Neural cell (in vitro differentiated cells): ENCODE results near the gene TTYH3.

Source experiments
- EP300 ChIP-seq: fragments of 450-650 bp; conservative IDR thresholded peaks from 2 replicates; pipeline ENCODE4 v1.6.1; 2014; ENCODE audit warnings: antibody characterized with exemption, mild to moderate bottlenecking, moderate library complexity; ENCODE audit not compliant: poor library complexity, severe bottlenecking
- EZH2 ChIP-seq: fragments of 200-600, 300-800 bp; shearing (Covaris generic), sonication (generic); IDR thresholded peaks from 2 replicates; pipeline ENCODE4 v1.6.1; 2014; ENCODE audit warnings: antibody characterized with exemption, low read length, borderline replicate concordance, mild to moderate bottlenecking; ENCODE audit not compliant: insufficient read depth, poor library complexity, severe bottlenecking
- MXI1 ChIP-seq: fragments of 450-650 bp; conservative IDR thresholded peaks from 2 replicates; pipeline ENCODE4 v1.6.1; 2014; ENCODE audit warnings: antibody characterized with exemption, mild to moderate bottlenecking; ENCODE audit not compliant: poor library complexity, severe bottlenecking
- POLR2AphosphoS5 ChIP-seq: IDR thresholded peaks from 2 replicates; pipeline ENCODE4 v1.6.1; 2012
- RAD21 ChIP-seq: fragments of 450-650 bp; conservative IDR thresholded peaks from 2 replicates; pipeline ENCODE4 v1.6.1; 2014; ENCODE audit warnings: antibody characterized with exemption, mild to moderate bottlenecking, moderate library complexity
- REST ChIP-seq: IDR thresholded peaks from 2 replicates; pipeline ENCODE4 v1.6.1; 2012; ENCODE audit warnings: borderline replicate concordance
- SMC3 ChIP-seq: fragments of 450-650 bp; conservative IDR thresholded peaks from 2 replicates; pipeline ENCODE4 v1.6.1; 2014; ENCODE audit warnings: antibody characterized with exemption, mild to moderate bottlenecking, moderate library complexity; ENCODE audit not compliant: poor library complexity
- TAF1 ChIP-seq: IDR thresholded peaks from 2 replicates; pipeline ENCODE4 v1.6.1; 2012; ENCODE audit warnings: low read depth
- TF ChIP-seq, protein P1 (sequence below): fragments of 450-650 bp; IDR thresholded peaks from 2 replicates; pipeline ENCODE4 v1.5.1; 2014; ENCODE audit warnings: antibody characterized with exemption, mild to moderate bottlenecking, moderate library complexity; ENCODE audit not compliant: poor library complexity, severe bottlenecking

DNA sequence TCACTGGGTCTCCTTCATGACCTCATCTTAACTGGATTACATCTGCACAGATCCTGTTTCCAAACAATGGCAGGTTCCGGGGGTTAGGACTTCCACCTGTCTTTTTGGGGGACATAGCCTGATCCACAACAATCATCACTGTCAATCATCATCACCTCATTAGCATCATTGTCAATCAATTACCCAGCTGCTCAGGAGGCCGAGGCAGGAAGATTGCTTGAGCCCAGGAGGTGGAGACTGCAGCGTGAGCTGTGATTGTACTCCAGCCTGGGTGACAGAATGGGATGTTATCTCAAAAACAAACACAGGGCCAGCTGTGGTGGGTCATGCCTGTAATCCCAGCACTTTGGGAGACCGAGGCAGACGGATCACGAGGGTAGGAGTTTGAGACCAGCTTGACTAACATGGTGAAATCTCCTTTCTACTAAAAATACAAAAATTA, 74.9 kb downstream of the TTYH3 start:
- TF ChIP-seq EZH2 = no peak
- no peak for TF ChIP-seq REST
- TF ChIP-seq, protein P1, sequence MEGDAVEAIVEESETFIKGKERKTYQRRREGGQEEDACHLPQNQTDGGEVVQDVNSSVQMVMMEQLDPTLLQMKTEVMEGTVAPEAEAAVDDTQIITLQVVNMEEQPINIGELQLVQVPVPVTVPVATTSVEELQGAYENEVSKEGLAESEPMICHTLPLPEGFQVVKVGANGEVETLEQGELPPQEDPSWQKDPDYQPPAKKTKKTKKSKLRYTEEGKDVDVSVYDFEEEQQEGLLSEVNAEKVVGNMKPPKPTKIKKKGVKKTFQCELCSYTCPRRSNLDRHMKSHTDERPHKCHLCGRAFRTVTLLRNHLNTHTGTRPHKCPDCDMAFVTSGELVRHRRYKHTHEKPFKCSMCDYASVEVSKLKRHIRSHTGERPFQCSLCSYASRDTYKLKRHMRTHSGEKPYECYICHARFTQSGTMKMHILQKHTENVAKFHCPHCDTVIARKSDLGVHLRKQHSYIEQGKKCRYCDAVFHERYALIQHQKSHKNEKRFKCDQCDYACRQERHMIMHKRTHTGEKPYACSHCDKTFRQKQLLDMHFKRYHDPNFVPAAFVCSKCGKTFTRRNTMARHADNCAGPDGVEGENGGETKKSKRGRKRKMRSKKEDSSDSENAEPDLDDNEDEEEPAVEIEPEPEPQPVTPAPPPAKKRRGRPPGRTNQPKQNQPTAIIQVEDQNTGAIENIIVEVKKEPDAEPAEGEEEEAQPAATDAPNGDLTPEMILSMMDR = no peak
- TF ChIP-seq MXI1 = no peak
- no peak for TF ChIP-seq SMC3
- no peak for TF ChIP-seq EP300
- no peak for TF ChIP-seq RAD21
- no peak for TF ChIP-seq POLR2AphosphoS5
- TF ChIP-seq TAF1 = no peak
